GM19324 (cell line): ENCODE results near the gene SLC25A46.
A peak's percentile ranks its signal among the peaks of the same experiment; 100 is the strongest.
"Not testable (repeated sequence)": the region's sequence is repeated elsewhere in the genome, so short reads cannot be mapped to it uniquely, and the experiment has no call there.

ENCODE experiments used
- ATAC-seq: cut with Tn5 transposase; IDR thresholded peaks from one replicate; pipeline ENCODE4 v1.9.1; 2021; ENCODE audit warnings: mild to moderate bottlenecking, moderate library complexity; ENCODE audit not compliant: unreplicated experiment, low FRiP score

SLC25A46 gene

DNA sequence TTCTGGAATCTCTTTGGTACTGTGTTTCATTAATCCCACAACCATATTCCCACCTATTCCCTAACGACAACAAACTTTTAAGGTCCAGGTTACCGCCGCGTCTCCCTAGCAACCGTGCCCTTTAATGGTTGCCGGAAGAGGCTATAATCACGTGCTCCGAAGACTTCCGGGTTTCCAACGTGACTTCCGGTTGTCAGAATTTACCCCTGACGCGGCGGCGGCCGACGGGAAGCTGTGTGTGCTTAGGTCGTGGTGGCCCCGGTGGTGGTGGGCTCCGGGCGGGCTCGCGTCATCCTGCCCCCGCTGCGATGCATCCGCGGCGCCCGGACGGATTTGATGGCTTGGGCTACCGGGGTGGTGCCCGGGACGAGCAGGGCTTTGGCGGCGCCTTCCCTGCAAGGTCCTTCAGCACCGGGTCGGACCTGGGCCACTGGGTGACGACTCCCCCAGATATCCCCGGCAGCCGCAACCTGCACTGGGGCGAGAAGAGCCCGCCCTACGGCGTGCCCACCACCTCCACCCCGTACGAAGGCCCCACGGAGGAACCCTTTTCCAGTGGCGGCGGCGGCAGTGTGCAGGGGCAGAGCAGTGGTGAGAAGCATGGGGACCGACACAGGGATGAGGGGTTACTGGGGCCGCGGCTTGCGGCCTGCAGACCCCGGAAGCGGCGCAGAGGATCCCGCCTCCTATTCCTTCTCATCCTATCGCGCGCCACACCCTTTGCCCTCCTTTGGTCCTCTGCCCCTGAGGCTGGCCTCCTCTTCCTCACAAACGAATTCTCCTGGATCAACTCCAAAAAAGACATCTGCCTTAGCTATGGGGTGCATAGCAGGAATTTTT lies at the start of gene SLC25A46:
SLC25A46 (plus strand) TSS at position 196 of the 840 bp plus-strand sequence; CDS start at position 309, 113 bp downstream.
- peak; percentile 99 for ATAC-seq

DNA sequence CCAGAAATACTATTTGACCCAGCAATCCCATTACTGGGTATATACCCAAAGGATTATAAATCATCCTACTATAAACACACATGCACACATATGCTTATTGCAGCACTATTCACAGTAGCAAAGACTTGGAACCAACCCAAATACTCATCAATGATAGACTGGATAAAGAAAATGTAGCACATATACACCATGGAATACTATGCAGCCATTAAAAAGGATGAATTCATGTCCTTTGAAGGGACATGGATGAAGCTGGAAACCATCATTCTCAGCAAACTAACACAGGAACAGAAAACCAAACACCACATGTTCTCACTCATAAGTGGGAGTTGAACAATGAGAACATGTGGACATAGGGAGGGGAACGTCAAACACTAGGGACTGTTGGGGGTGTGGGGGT lies 48.2 kb upstream of the SLC25A46 start:
- ATAC-seq, result not testable (repeated sequence)

DNA sequence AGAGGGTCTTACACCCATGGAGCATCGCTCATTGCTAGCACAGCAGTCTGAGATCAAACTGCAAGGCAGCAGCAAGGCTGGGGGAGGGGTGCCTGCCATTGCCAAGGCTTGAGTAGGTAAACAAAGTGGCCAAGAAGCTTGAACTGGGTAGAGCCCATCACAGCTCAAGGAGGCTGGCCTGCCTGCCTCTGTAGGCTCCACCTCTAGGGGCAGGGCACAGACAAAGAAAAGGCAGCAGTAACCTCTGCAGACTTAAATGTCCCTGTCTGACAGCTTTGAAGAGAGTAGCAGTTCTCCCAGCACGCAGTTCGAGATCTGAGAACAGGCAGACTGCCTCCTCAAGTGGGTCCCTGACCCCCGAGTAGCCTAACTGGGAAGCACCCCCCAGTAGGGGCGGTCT lies 46.1 kb upstream of the SLC25A46 start:
- not testable (repeated sequence) for ATAC-seq

DNA sequence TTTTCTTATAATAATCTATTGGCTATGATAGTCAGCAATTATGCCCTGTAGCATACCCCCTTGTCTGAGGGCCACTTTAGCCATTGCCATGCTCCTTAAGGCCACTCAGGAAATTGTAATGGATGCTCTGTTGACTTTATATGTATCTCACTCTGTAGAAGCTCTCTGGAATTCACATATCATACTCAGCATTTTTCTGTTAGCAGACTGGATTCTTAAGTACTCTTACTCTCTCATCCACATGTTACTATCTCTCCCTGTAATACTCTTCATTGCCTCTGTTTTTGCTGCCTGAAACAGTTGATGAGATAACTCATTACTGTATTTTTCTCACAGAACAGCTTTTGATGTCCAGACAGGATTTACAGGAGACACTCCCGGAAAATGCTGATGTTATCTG lies 36.5 kb upstream of the SLC25A46 start:
- no peak for ATAC-seq

DNA sequence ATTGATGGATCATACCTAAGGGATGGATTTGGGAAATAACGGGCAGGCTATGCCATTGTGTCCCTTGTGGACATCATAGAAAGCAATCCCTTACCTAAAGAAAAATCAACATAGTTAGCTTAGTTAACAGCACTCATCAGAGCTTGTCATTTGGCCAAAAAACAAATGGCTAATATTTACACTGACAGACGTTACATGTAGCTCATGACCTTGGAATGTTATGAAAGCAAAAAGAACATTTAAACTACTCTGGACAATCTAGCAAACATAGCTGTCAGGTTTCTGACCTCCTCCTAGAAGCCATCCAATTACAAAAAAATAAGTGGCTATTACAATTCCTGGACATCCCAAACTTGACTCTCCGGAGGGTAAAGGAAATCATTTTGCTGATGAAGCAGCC lies 36.1 kb upstream of the SLC25A46 start:
- no peak for ATAC-seq

DNA sequence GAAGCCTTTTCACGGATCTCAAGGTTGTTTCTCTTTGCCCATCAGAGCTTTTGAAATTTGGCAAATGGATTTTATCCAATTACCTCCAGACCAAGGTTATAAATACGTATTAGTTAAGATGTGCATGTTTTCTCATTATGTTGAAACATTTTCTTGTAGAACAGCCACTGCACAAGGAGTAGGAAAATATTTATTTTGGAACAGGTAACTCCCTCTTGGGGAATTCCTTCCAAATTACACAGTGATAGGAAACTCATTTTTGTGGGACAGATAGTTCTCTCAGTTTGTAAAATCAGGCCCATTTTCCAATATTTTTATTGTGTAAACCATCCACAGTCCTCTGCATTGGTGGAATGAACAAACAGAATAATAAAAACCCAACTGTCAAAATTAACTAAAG lies 35.3 kb upstream of the SLC25A46 start:
- no peak for ATAC-seq

DNA sequence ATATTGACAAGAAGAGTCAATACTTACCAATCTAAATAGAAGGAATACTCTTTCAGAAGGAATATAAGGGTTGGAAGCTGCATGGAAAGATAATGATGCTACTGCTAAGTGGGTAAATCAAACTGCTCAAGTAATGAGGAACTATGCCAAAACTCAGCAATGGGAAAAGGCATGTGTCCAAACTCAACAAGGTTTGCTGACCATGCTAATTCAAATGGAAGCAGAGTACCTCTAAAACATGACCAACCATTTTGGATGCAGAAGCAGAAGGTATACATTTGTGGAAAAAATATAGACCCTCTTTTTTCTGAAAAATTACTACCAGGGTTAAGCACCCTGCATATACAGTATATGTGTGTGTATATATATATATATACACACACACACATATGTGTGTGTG lies 33.5 kb upstream of the SLC25A46 start:
- ATAC-seq, result no peak

DNA sequence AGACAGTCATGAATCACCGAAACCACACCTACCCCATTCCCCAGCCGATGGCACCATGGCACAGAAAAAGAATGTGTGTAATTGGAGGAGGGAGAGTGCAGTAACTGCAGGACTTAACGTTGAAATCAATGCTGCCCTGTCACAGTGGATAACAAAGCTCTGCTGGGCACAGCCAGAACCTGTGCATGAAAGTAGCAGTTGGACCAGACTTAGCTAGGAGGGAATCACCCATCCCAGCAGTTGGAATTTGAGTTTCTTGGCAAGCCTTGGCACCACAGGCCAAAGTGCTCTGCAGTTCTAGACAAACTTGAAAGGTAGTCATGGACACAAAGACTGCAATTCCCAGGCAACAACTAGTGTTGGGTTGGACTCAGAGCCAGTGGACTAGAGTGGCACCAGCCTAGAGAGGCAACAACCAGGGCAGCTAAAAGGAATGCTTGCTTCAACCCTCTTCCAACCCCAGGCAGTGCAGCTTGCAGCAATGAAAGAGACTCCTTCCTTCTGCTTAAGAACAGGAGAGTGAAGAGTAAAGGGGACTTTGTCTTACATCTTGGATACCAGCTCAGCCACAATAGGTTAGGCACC lies 31.5 kb upstream of the SLC25A46 start:
- no peak for ATAC-seq

DNA sequence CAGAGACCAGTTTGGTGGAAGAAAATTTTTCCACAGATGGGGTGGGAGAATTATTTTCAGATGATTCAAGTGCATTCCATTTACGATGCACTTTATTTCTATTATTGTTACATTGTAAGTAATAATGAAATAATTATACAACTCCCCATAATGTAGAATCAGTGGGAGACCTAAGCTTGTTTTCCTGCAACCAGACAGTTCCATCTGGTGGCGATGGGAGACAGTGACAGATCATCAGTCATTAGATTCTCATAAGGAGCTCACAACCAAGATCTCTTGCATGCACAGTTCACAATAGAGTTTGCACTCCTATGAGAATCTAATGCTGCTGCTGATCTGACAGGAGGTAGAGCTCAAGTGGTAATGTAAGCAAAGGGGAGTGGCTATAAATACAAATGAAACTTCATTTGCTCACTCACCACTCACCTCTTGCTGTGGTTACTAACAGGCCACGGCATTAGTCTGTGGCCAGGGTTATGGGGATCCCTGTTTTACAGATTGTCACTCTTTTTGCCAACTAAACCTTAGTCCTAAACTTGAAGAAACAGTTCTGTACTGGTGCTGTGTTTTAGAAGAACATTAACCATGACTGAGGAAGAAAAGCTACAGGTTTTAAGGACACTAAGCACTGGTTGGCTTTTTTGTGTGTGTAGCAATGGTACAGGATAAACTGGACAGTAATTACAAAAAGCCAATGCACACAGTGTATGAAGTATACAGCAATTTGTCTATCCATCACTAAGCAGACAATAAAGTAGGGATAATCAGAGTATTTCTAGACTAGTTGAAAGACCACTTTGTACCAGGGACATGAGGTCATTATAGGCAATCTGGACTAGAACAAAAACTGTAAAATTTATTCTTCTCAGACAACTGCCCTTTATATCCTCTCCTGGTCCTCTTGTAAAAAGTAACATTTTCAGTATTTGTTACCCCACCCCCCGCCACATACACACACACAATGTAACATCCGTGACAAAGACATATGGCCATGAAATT lies 22.3 kb upstream of the SLC25A46 start:
- ATAC-seq, result peak; percentile 93

DNA sequence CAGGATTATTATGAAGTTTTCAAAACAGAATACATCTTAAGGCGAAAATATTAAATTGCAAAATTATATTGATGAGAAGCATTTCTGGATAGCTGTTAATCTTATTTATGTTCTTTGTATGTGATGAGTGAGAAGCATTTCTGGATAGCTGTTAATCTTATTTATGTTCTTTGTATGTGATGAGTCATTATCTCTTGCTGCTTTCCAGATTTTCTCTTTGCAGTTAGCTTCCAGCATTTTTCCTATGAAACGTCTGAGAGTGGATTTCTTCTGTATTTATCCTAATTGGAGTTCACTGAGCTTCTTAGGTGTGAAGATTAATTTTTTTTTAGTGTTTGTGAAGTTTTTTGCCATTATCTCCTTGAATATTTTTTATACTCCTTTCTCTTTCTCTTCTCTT lies 20.5 kb upstream of the SLC25A46 start:
- no peak for ATAC-seq

DNA sequence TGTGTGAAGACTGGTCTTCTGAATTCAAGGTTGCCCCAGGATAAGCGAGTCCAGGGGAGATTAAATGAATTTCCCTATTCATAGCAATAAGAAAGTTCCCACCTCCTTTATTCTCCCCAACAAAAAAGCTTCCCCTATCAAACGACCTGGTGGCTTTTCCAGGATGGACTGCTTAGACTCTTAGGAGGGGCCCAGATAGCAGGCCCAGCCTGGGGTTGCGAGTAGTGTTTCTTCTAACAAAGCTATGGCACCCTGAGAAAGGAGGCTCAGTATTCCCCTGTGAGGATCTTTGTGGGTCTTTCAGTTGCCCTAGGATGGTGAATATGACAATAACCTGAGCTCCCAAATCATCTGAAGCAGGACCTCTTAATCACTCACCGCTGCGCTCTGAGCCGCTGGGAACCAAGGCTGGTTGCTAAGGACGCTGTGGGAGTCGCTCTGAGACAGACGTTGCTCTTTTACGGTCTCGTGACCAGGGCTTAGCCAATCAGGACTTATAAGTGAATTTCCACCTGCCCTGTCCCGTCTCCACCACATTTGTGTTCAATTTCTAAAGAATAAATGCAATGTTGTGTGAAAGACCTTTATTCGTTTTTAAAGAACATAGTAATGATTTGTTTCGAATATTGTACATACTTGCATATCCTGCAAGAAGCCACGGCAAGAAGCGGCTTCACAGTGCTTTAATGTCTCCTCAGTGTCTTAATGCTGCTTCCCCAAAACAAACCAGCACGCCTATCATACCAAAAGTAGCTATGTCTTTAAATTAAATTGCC lies 12.4 kb upstream of the SLC25A46 start, which contains the start of gene TMEM232:
TMEM232 (minus strand) TSS at position 423 of the 776 bp plus-strand sequence. CDS start 59,319 bp downstream, outside the sequence.
- peak; percentile 100 for ATAC-seq

DNA sequence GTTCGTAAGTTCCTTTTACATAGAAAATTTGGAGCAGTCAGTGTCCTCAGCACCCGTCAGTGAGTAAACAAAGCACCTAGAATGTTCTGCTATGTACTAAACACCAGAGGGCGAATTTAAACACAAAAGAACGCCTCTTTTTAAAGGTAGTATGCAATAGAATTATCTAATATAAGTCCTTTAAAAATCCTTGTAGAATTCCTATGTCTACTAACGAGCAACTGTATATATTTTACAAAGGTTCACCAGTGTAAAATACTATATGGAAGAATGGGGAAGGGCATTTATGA lies 11.8 kb upstream of the SLC25A46 start:
- peak; percentile 61 for ATAC-seq

DNA sequence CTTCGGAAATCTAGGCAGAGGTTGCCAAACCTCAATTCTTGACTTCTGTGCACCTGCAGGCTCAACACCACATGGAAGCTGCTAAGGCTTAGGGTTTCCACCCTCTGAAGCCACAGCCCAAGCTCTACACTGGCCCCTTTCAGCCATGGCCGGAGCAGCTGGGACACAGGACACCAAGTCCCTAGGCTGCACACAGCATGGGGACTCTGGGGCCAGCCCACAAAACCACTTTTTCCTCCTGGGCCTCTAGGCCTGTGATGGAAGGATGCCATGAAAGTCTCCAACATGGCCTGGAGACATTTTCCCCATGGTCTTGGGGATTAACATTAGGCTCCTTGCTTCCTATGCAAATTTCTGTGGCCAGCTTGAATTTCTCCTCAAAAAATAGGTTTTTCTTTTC lies 7.3 kb upstream of the SLC25A46 start:
- not testable (repeated sequence) for ATAC-seq

DNA sequence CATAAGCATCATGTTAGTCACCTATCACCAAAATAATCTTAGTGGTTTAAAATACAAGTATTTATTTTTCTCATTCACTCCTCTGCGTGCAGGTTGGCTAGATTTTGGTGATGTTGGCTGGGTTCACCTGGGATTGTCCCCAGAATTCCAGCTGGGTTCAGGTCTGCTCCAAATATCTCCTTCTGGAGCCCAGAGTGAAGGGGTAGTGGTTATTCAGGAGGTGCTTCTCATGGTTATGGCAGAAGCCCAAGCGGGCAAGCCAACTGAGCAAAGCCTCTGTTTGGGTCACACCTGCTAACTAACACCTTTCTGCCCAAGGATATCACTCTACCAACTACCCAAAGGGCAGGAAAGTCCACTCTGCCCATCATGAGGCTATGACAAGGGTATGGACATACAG lies 4.7 kb upstream of the SLC25A46 start:
- no peak for ATAC-seq

DNA sequence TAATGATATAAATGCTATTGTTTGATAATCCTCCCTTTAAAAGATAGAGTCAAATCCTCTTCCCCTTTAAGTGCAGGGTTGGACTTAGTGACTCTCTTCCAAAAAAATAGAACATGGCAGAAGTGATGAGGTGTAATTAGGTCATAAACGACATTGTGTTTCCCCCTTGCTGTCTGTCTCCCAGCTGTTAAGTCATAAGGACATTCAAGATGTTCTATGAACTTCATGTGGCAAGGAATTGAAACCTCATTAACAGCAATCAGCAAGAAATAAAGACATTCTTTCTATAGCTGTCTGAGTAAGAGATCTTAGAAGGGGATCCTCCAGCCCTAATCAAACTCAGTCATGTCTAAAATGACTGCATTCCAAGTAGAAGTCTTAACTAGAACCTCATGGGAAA lies 3.3 kb upstream of the SLC25A46 start:
- ATAC-seq, result no peak

DNA sequence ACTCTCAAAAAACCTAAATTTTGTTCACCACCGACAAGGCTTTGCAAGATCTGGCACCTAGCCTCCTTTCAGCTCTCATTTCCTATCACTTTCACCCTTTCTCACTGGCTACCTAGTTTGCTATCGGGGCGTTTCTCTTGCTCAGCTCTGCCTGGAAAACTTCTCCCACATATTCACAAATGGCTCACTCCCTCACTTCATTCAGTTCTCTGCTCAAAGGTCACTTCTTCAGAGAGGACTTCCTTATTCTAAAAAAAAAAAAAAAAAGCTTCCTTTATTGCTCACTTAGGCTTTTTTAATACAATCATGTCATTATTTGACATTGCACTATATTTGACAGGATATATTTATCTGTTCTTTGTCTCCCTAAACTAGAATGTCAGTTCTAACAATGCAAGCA lies 2.1 kb upstream of the SLC25A46 start:
- no peak for ATAC-seq

DNA sequence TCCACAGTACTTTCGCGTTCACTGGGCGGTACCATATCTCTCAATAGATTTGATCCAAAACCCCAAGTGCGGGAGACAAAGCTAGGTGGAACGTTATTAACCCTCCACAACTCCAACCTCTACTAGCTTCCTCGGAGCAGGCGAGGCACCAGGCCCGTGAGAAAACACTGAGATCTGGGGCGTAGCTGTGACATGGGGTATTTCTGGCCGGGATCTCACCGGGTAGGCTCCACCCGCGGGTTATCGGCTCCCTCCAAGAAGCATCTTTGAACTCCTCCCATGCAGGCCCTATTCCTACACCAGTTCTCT lies 350 bp upstream of the SLC25A46 start:
- peak; percentile 78 for ATAC-seq

DNA sequence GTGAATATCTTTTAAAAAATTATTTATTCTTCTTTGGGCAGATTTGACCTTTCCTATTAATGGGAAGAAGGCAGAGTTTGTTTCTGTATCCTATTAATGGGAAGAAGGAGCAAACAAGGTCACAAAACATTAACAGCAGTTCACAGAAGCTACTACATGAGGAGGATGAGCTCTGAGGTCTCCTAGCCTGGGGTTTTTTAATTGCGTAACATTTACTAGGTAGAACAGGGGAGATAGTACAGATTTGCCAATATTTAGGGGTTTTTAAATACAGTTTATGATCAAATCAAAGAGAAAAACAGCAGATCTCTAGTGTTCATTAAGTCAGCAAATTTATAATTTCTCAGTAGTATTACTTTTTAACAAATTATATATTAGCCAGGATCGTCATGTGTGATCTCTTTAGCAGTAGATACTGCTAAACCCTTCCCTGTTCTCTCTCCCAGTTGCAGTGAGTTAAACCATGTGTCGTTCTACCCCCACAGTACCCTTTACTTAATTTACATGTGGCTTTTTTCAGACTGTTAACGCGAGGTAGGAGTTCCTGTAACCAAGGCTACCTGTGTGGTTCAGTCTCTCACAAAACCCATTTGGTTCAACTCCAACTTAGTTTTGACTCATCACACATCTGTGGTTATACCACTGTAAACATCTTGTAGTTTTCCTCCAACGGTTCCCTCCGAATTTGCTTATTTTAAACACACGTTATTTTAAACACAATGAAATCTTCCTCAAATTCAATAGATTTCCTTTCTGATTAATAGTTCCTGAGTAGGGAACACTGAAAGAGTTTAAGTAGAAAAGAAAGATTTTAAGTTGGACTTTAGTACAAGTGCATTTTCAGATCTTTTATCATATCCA lies 13.3 kb downstream of the SLC25A46 start:
- ATAC-seq, result peak; percentile 99

DNA sequence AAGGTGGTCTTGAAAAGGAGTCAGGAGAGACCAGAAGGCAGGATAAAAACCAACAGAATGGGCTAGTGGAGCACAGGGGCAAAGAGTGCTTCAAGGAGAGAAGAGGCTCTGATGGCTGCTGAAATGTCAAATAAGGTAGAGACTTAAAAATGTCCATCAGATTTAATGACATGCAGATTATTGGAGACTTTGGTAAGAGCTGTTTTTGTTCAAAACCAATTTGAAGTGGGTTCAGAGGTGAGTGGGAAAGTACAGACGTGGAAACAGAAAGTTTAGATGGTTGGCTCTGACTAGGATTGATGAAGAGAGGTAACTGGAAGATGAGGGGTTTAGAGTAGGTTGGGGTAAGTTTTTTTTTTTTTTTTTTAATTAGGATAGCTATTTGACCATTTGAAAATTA lies 14.1 kb downstream of the SLC25A46 start:
- ATAC-seq, result peak; percentile 0
